Measurements from ENCODE around the gene ZNF407.

Gene ZNF407

DNA sequence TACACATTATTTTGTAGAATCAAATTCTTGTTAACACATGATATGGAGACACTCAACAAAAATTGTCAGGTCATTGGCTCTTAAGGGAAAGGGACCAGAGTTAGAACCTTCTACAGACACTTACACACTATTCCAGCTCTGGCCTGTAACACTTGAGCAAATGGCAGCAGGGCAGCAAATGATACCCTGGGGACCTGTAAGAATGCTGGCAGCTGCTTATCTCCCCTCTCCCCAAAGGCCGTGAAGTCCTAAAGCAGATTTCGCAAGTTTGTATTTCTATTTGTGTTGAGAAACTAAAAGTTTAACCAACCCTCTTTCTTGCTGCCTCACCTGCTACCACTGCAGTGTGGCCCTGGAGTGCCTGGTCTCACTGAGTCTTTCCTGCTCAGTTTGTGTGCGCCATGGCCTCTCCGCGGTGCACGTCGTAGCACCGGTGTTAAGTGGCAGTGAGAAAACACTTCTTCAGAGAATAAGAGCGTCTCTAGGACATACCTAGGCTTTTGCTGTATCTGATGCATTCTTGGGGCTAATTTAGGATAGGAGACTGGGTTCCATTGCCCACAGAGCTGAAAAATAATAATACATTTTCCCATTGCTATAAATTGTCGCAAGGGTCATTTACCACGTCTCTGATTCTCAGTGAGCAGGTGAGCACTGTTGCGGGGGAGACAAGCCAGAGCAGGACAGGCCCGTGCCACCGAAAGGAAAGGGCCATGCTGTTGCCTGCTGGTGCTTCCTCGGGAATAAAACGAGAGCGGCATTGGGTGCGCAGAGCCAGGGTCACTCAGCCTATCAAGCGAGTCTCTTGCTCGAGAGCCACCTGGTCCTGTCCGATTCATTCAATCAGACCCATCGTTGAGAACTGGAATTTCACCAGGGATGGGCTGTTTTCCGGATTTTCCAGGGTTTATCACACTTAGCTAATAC, 406.4 kb downstream of the ZNF407 start:
- DNase-seq (ENCODE audit: low read depth): no peak
- TF ChIP-seq, protein P1, sequence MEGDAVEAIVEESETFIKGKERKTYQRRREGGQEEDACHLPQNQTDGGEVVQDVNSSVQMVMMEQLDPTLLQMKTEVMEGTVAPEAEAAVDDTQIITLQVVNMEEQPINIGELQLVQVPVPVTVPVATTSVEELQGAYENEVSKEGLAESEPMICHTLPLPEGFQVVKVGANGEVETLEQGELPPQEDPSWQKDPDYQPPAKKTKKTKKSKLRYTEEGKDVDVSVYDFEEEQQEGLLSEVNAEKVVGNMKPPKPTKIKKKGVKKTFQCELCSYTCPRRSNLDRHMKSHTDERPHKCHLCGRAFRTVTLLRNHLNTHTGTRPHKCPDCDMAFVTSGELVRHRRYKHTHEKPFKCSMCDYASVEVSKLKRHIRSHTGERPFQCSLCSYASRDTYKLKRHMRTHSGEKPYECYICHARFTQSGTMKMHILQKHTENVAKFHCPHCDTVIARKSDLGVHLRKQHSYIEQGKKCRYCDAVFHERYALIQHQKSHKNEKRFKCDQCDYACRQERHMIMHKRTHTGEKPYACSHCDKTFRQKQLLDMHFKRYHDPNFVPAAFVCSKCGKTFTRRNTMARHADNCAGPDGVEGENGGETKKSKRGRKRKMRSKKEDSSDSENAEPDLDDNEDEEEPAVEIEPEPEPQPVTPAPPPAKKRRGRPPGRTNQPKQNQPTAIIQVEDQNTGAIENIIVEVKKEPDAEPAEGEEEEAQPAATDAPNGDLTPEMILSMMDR (conservative IDR thresholded peaks at IDR 0.05; ENCODE audit: control insufficient read depth, insufficient read depth, low read depth, low read length): no peak
- H3K4me3 ChIP-seq (ENCODE audit: control insufficient read depth, low read depth, low read length): no peak overlapping the region

DNA sequence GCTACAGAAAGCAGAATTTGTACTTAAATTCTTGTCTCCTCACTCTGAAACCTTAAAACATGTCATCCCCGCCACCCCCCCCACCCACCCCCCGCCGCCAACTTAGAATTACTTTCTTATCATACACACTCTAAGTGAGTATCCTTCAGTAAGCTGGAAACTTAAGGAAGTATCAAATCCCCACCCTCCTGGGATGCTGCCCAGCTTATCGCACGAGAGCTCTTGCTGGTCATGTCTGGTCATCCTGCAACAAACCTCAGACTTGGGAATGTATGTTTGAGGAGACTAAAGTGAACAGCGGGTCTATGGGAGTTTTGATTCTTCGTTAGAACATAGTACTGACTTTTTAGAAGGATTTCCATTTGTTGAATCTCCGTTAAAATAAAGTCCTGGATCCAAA, 408.0 kb downstream of the ZNF407 start:
- peak; percentile 19 for DNase-seq (ENCODE audit: low read depth)
- no peak overlapping the region for H3K4me3 ChIP-seq (ENCODE audit: control insufficient read depth, low read depth, low read length)
- TF ChIP-seq, protein P1 (conservative IDR thresholded peaks at IDR 0.05; ENCODE audit: control insufficient read depth, insufficient read depth, low read depth, low read length): no peak

GRCh38 chr18:75008186-75008585, 410.5 kb downstream of the ZNF407 start:
- H3K4me3 ChIP-seq (ENCODE audit: control insufficient read depth, low read depth, low read length): no peak overlapping the region
- TF ChIP-seq, protein P1 (conservative IDR thresholded peaks at IDR 0.05; ENCODE audit: control insufficient read depth, insufficient read depth, low read depth, low read length): no peak
- DNase-seq (ENCODE audit: low read depth): no peak

- TF ChIP-seq, protein P1 (conservative IDR thresholded peaks at IDR 0.05; ENCODE audit: control insufficient read depth, insufficient read depth, low read depth, low read length): no peak
- no peak overlapping the region for H3K4me3 ChIP-seq (ENCODE audit: control insufficient read depth, low read depth, low read length)
- DNase-seq (ENCODE audit: low read depth): no peak
Measured at GRCh38 chr18:75009296-75009695, 411.6 kb downstream of the ZNF407 start.

GRCh38 chr18:75009878-75010277, 412.2 kb downstream of the ZNF407 start:
- TF ChIP-seq, protein P1 (conservative IDR thresholded peaks at IDR 0.05; ENCODE audit: control insufficient read depth, insufficient read depth, low read depth, low read length): no peak
- DNase-seq (ENCODE audit: low read depth): no peak

DNA sequence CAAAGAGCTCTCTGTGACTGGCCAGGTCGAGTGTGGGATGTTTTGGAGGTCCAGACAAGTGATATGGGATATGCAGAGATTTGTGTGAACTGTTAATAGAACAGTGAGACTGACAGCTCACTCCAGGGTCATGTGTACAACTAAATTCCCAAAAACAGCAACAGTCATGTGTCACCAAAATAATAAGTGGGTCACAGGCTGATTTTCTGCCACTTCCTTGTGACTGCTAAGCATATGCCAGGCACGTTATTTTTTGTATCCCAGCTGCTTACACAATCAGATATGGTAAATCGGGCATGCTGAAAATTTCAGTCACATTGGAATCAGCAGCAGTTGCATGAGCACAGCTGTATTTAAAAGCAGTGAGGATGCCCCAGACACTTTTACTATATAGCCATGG, 412.6 kb downstream of the ZNF407 start:
- TF ChIP-seq, protein P1 (conservative IDR thresholded peaks at IDR 0.05; ENCODE audit: control insufficient read depth, insufficient read depth, low read depth, low read length): no peak
- DNase-seq (ENCODE audit: low read depth): no peak
- H3K4me3 ChIP-seq (ENCODE audit: control insufficient read depth, low read depth, low read length): no peak overlapping the region

More at GRCh38 chr18:75009878-75010277, 412.2 kb downstream of the ZNF407 start:
- no peak overlapping the region for H3K4me3 ChIP-seq (ENCODE audit: control insufficient read depth, low read depth, low read length)

Data from fibroblast of mammary gland (primary cell).